Measurements from ENCODE around the gene ITGA11. TPM values are rescaled to one million over a fixed set of nuclear protein-coding genes. Genes with fewer than 3 reads are reported as not detected.

The ITGA11 gene
- total and polyA plus RNA-seq, 2 donors (not counting 1 experiment from before 2014, with no cell fraction given): not detected

DNA sequence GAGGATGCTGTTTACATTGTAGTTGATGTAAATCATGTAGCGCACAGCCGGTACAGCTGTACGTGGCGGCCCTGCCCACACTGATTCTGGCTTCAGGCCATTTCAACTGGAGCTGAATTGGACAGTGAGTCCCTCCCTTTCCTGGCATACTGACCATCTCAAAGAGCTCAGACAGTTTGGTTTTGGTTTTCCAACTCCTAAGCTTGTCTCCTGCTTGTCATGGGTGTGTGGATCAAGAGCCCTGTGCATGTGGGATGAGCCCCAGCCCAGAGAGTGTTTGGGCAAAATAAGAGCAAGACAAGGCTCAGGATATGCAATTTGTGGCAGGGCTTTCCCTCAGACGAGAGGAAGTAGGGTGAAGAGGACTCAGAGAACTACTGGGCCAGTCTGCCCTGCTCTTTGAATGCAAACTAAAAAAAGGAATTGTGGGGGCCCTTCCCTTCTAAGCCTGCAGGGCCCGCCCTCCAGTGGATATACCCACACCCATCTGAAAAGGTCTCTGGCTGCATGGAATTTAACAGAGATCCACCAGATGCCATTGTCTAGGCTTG, 13.3 kb downstream of the ITGA11 start:
- Mint-ChIP-seq H3K4me1 (no peaks in the 10 kb centered on the region), H3K27ac (no peak overlapping the region), H3K4me3 (no peak overlapping the region), H3K27me3 (peaks cover 14% of the 10 kb centered on the region), H3K9me3 (ENCODE audit: insufficient read depth) (no peaks in the 10 kb centered on the region)
- H3K9ac ChIP-seq (ENCODE audit: low read length): no peak overlapping the region
- no peaks in the 10 kb centered on the region for H3K4me1 ChIP-seq (ENCODE audit: control insufficient read depth in 2 of 2, insufficient read depth in 2 of 2, low read length in 2 of 2)
- TF ChIP-seq, protein P1, sequence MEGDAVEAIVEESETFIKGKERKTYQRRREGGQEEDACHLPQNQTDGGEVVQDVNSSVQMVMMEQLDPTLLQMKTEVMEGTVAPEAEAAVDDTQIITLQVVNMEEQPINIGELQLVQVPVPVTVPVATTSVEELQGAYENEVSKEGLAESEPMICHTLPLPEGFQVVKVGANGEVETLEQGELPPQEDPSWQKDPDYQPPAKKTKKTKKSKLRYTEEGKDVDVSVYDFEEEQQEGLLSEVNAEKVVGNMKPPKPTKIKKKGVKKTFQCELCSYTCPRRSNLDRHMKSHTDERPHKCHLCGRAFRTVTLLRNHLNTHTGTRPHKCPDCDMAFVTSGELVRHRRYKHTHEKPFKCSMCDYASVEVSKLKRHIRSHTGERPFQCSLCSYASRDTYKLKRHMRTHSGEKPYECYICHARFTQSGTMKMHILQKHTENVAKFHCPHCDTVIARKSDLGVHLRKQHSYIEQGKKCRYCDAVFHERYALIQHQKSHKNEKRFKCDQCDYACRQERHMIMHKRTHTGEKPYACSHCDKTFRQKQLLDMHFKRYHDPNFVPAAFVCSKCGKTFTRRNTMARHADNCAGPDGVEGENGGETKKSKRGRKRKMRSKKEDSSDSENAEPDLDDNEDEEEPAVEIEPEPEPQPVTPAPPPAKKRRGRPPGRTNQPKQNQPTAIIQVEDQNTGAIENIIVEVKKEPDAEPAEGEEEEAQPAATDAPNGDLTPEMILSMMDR (IDR thresholded peaks at IDR 0.05): no peak
- no peak for TF ChIP-seq EZH2 (IDR thresholded peaks at IDR 0.05; ENCODE audit: borderline replicate concordance, insufficient read depth, low read depth, low read length, poor library complexity, severe bottlenecking)
- ATAC-seq (ENCODE audit: low read depth): no peak
- ChIA-PET POLR2A (no interaction called here), CTCF (no interaction called here)
- DNase-seq: no peak
- H3K4me2 ChIP-seq (replicated peaks; ENCODE audit: low read depth, low read length, poor library complexity, severe bottlenecking): no peak overlapping the region
- intact Hi-C loops (cut with micrococcal nuclease): no loop called here
- no peaks in the 10 kb centered on the region for H3K79me2 ChIP-seq (ENCODE audit: control insufficient read depth, insufficient read depth, low read length)
- no peaks in the 10 kb centered on the region for H3K36me3 ChIP-seq (replicated peaks in 1 of 2; ENCODE audit: control extremely low read depth in 1 of 2, control insufficient read depth in 1 of 2, extremely low read depth in 1 of 2, insufficient read depth in 2 of 2, low read length in 1 of 2)
- no peak overlapping the region for H2AFZ ChIP-seq (ENCODE audit: insufficient read depth, low read depth, low read length, poor library complexity, severe bottlenecking)
- no peak overlapping the region for H3K4me3 ChIP-seq (ENCODE audit: control extremely low read depth in 1 of 5, extremely low read depth in 1 of 5, insufficient read depth in 1 of 5, low read depth in 2 of 5, low read length in 4 of 5)
- WGBS (ENCODE audit: insufficient coverage): 18% methylated on average over 1 of the region's 6 CpGs
- no peaks in the 10 kb centered on the region for H3K9me3 ChIP-seq (ENCODE audit: control extremely low read depth in 1 of 3, control insufficient read depth in 2 of 3, insufficient read depth in 1 of 3, low read length in 2 of 3)
- H4K20me1 ChIP-seq (ENCODE audit: control insufficient read depth, insufficient read depth, low read length, poor library complexity, severe bottlenecking): no peaks in the 10 kb centered on the region
- H3K27me3 ChIP-seq (replicated peaks in 1 of 4; ENCODE audit: control extremely low read depth in 1 of 4, control insufficient read depth in 3 of 4, insufficient read depth in 4 of 4, low read length in 3 of 4): peaks cover 0 to 6% (median 0%) of the 10 kb centered on the region in 4 experiments
- H3K27ac ChIP-seq (ENCODE audit: low read length in 2 of 2): no peak overlapping the region

- Histone ChIP-seq H3K4me3 (ENCODE audit: control extremely low read depth in 1 of 5, extremely low read depth in 1 of 5, insufficient read depth in 1 of 5, low read depth in 2 of 5, low read length in 4 of 5) (no peak overlapping the region), H4K20me1 (ENCODE audit: control insufficient read depth, insufficient read depth, low read length, poor library complexity, severe bottlenecking) (no peaks in the 10 kb centered on the region), H3K9me3 (ENCODE audit: control extremely low read depth in 1 of 3, control insufficient read depth in 2 of 3, insufficient read depth in 1 of 3, low read length in 2 of 3) (no peaks in the 10 kb centered on the region), H3K4me2 (replicated peaks; ENCODE audit: low read depth, low read length, poor library complexity, severe bottlenecking) (no peak overlapping the region), H3K36me3 (replicated peaks in 1 of 2; ENCODE audit: control extremely low read depth in 1 of 2, control insufficient read depth in 1 of 2, extremely low read depth in 1 of 2, insufficient read depth in 2 of 2, low read length in 1 of 2) (no peaks in the 10 kb centered on the region), H2AFZ (ENCODE audit: insufficient read depth, low read depth, low read length, poor library complexity, severe bottlenecking) (no peak overlapping the region), H3K9ac (ENCODE audit: low read length) (no peak overlapping the region), H3K27me3 (replicated peaks in 1 of 4; ENCODE audit: control extremely low read depth in 1 of 4, control insufficient read depth in 3 of 4, insufficient read depth in 4 of 4, low read length in 3 of 4) (peaks cover 0 to 6% (median 0%) of the 10 kb centered on the region in 4 experiments), H3K4me1 (ENCODE audit: control insufficient read depth in 2 of 2, insufficient read depth in 2 of 2, low read length in 2 of 2) (no peaks in the 10 kb centered on the region), H3K27ac (ENCODE audit: low read length in 2 of 2) (no peak overlapping the region), H3K79me2 (ENCODE audit: control insufficient read depth, insufficient read depth, low read length) (no peaks in the 10 kb centered on the region)
- intact Hi-C loops (cut with micrococcal nuclease): no loop called here
- no peak for ATAC-seq (ENCODE audit: low read depth)
- DNase-seq: no peak
- CTCF ChIA-PET: no interaction called here
- POLR2A ChIA-PET: no interaction called here
- no peaks in the 10 kb centered on the region for H3K9me3 Mint-ChIP-seq (ENCODE audit: insufficient read depth)
- peaks cover 11% of the 10 kb centered on the region for H3K27me3 Mint-ChIP-seq
- no peak overlapping the region for H3K27ac Mint-ChIP-seq
- WGBS (ENCODE audit: insufficient coverage): no CpG with 5 or more reads among the region's 2 CpGs
- H3K4me3 Mint-ChIP-seq: no peak overlapping the region
- TF ChIP-seq, protein P1 (IDR thresholded peaks at IDR 0.05): no peak
- TF ChIP-seq EZH2 (IDR thresholded peaks at IDR 0.05; ENCODE audit: borderline replicate concordance, insufficient read depth, low read depth, low read length, poor library complexity, severe bottlenecking): no peak
- H3K4me1 Mint-ChIP-seq: no peaks in the 10 kb centered on the region
Observed at GRCh38 chr15:68417897-68418296, 14.1 kb downstream of the ITGA11 start.
